ENCODE measurements around the gene PCBP3. TPM values are rescaled to one million over a fixed set of nuclear protein-coding genes. Genes with fewer than 3 reads are reported as not detected.

The PCBP3 gene
- total and polyA plus RNA-seq, 2 of the 8 experiments (the other 6 are each of a cell fraction or from before 2014, with no cell fraction given) = 3.5 to 6.3 TPM

DNA sequence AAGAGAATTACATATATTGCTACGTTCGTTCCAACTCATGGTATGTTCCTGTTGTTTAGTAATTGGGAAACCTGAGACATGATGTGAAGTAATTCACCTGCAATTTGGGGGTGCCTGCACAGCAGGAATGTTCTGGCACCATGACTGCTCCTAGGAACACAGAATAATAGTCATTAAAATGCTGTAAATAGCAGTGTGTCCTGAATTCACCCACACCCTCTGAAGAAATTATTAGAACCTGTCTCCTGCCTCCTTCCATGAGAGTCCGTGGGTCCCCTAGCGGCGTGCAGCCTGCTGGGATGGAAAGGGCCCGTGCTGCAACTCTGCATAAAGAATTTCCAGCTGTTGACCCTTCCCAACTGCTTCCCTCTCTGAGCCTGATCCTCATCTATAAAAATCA is 143.1 kb downstream of the PCBP3 start:
- Histone ChIP-seq H3K56ac (replicated peaks; ENCODE audit: insufficient read length, low read depth, low read length) (no peak overlapping the region), H2AK5ac (ENCODE audit: low read depth, low read length) (no peak overlapping the region), H2BK12ac (ENCODE audit: low read depth, low read length) (no peak overlapping the region), H3K9ac (replicated peaks in 1 of 4; ENCODE audit: extremely low read depth in 1 of 4, low read depth in 3 of 4, low read length in 3 of 4) (no peak overlapping the region), H3K4me2 (ENCODE audit: insufficient read depth in 1 of 2, low read depth in 2 of 2, low read length in 2 of 2) (no peak overlapping the region), H2BK20ac (ENCODE audit: low read length) (no peak overlapping the region), H2AFZ (ENCODE audit: low read length) (no peak overlapping the region), H3K79me1 (ENCODE audit: low read depth, low read length) (no peaks in the 10 kb centered on the region), H2BK120ac (replicated peaks; ENCODE audit: low read depth, low read length) (no peak overlapping the region), H3K23ac (ENCODE audit: insufficient read length) (no peak overlapping the region), H2BK5ac (ENCODE audit: low read depth, low read length) (no peak overlapping the region), H3K36me3 (ENCODE audit: control insufficient read depth in 2 of 4, insufficient read depth in 4 of 4, low read length in 3 of 4) (no peaks in the 10 kb centered on the region), H3K27ac (ENCODE audit: low read depth, low read length) (no peak overlapping the region), H4K91ac (replicated peaks; ENCODE audit: insufficient read length, low read length) (no peak overlapping the region), H2BK15ac (ENCODE audit: low read length) (no peak overlapping the region), H4K5ac (ENCODE audit: insufficient read length, low read depth, low read length) (no peak overlapping the region), H3K27me3 (replicated peaks in 1 of 4; ENCODE audit: control insufficient read depth in 3 of 4, extremely low read depth in 1 of 4, insufficient read depth in 3 of 4, low read length in 3 of 4) (no peaks in the 10 kb centered on the region), H3K9me3 (ENCODE audit: insufficient read depth in 2 of 2, low read depth in 1 of 2, low read length in 1 of 2) (peaks cover 0 to 3% of the 10 kb centered on the region in 2 experiments; a peak in 2 of 4 replicates), H4K20me1 (replicated peaks in 1 of 2; ENCODE audit: control insufficient read depth in 1 of 2, insufficient read depth in 2 of 2, low read length in 2 of 2) (no peaks in the 10 kb centered on the region), H3K4ac (replicated peaks; ENCODE audit: insufficient read length, low read depth, low read length) (no peak overlapping the region), H4K8ac (ENCODE audit: extremely low read depth, insufficient read depth, low read length) (no peak overlapping the region), H3K79me2 (ENCODE audit: control insufficient read depth in 1 of 2, insufficient read depth in 2 of 2, low read length in 2 of 2) (no peaks in the 10 kb centered on the region), H3K14ac (ENCODE audit: insufficient read length) (no peak overlapping the region), H3K4me3 (ENCODE audit: extremely low read depth in 1 of 4, insufficient read depth in 2 of 4, low read depth in 3 of 4, low read length in 4 of 4) (no peak overlapping the region), H3K4me1 (replicated peaks in 1 of 4; ENCODE audit: control insufficient read depth in 3 of 4, insufficient read depth in 4 of 4, low read length in 3 of 4) (no peaks in the 10 kb centered on the region; a peak in 1 of 7 replicates), H3K23me2 (ENCODE audit: low read depth, low read length) (peaks cover 1% of the 10 kb centered on the region; the same call in 1 of the 2 replicates), H3K18ac (ENCODE audit: extremely low read depth, low read length) (no peak overlapping the region)
- DNase-seq (ENCODE audit: low read depth in 1 of 2, low spot score in 2 of 2) (no peak), FAIRE-seq (no peak)
- 92% methylated on average over 6 of the region's 6 CpGs; no CpG with 5 or more reads in 1 of the 2 experiments for WGBS, 2 experiments (ENCODE audit: extremely low coverage in 1 of 2, insufficient coverage in 1 of 2, insufficient read length in 1 of 2, insufficient replicate concordance in 2 of 2, low coverage in 1 of 2, low lambda C conversion rate in 2 of 2, missing lambda C conversion rate in 1 of 2)
- CTCF ChIA-PET (ENCODE audit: partially characterized antibody) = interaction anchor here (0.6 to 1.0 kb wide), 2 partner anchors 38 to 493 kb away, joined by 3 read pairs; no protein-coding TSS in a partner anchor
- TF ChIP-seq JUN (IDR thresholded peaks at IDR 0.05; ENCODE audit: low read depth, low read length) (no peak), TEAD4 (IDR thresholded peaks at IDR 0.05; ENCODE audit: low read depth, low read length) (no peak)
- TF ChIP-seq, protein P1, sequence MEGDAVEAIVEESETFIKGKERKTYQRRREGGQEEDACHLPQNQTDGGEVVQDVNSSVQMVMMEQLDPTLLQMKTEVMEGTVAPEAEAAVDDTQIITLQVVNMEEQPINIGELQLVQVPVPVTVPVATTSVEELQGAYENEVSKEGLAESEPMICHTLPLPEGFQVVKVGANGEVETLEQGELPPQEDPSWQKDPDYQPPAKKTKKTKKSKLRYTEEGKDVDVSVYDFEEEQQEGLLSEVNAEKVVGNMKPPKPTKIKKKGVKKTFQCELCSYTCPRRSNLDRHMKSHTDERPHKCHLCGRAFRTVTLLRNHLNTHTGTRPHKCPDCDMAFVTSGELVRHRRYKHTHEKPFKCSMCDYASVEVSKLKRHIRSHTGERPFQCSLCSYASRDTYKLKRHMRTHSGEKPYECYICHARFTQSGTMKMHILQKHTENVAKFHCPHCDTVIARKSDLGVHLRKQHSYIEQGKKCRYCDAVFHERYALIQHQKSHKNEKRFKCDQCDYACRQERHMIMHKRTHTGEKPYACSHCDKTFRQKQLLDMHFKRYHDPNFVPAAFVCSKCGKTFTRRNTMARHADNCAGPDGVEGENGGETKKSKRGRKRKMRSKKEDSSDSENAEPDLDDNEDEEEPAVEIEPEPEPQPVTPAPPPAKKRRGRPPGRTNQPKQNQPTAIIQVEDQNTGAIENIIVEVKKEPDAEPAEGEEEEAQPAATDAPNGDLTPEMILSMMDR (IDR thresholded peaks at IDR 0.05; ENCODE audit: control extremely low read depth in 1 of 3, insufficient read depth in 1 of 3, low read depth in 1 of 3, low read length in 3 of 3) = no peak
- POLR2A ChIA-PET (ENCODE audit: partially characterized antibody) = no interaction called here
